Measurements from ENCODE around the gene ARHGEF12.

The ARHGEF12 gene

GRCh38 chr11:120505801-120506425 is 169.7 kb downstream of the ARHGEF12 start:
- DNase-seq: no peak

- no peak for DNase-seq
These were observed 173.3 kb downstream of the ARHGEF12 start for GRCh38 chr11:120509346-120510053.

GRCh38 chr11:120510406-120511115 is 174.3 kb downstream of the ARHGEF12 start:
- no peak for DNase-seq

- peak; percentile 85 to 87 for DNase-seq
These were observed 175.1 kb downstream of the ARHGEF12 start, which contains the start of gene GRIK4 for GRCh38 chr11:120511116-120511819. Gene GRIK4, plus strand, starts transcription at chr11:120511748. Its CDS starts 148,571 bp downstream, at chr11:120660319.

GRCh38 chr11:120511820-120512738 is 175.9 kb downstream of the ARHGEF12 start:
- no peak for DNase-seq

- DNase-seq: no peak
These were observed 176.7 kb downstream of the ARHGEF12 start for GRCh38 chr11:120512739-120513435.

- no peak for DNase-seq
These were observed 177.5 kb downstream of the ARHGEF12 start for GRCh38 chr11:120513436-120514315.

GRCh38 chr11:120514541-120515121 is 178.4 kb downstream of the ARHGEF12 start:
- DNase-seq: no peak

GRCh38 chr11:120515186-120515723 is 179.0 kb downstream of the ARHGEF12 start:
- no peak for DNase-seq

GRCh38 chr11:120516461-120517389 is 180.5 kb downstream of the ARHGEF12 start:
- no peak for DNase-seq

GRCh38 chr11:120517390-120517761 is 181.2 kb downstream of the ARHGEF12 start:
- no peak for DNase-seq

GRCh38 chr11:120517801-120518291 is 181.6 kb downstream of the ARHGEF12 start:
- no peak for DNase-seq

GRCh38 chr11:120518356-120518755 is 182.1 kb downstream of the ARHGEF12 start:
- DNase-seq: no peak

- DNase-seq: no peak
These were observed 183.3 kb downstream of the ARHGEF12 start for GRCh38 chr11:120519474-120519873.

- DNase-seq: no peak
These were observed 184.0 kb downstream of the ARHGEF12 start for GRCh38 chr11:120520091-120520822.

GRCh38 chr11:120521176-120521575 is 185.0 kb downstream of the ARHGEF12 start:
- DNase-seq: no peak

- no peak for DNase-seq
These were observed 185.8 kb downstream of the ARHGEF12 start for GRCh38 chr11:120522021-120522420.

- no peak for DNase-seq
These were observed 186.5 kb downstream of the ARHGEF12 start for GRCh38 chr11:120522736-120523135.
